GM12801 (cell line): ENCODE measurements around the gene TBC1D5.

Experiments
- TF ChIP-seq, protein P1 (sequence below): IDR thresholded peaks from one replicate; pipeline ENCODE4 v1.5.1; 2011; ENCODE audit warnings: control low read depth; ENCODE audit not compliant: insufficient read length; ENCODE audit errors: extremely low read depth

TBC1D5 gene

DNA sequence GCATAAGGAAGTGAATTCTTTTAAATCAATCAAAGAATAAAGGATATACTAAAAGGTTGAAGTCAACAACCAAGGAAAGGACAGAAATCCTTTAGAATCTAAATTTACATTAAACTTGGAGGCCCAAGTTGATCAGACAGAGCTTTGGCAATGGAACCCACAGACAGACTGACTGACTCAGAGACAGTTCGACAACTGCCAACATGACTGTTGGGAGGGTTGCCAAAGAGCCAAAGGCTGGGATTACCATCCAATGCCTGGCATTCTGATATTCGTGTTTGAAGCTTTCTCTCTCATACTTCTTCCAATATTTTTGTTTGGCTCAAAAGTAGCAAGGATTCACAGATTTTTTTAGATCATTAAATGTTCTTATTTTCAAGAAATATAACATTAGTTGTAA lies 451.5 kb downstream of the TBC1D5 start:
- TF ChIP-seq, protein P1, sequence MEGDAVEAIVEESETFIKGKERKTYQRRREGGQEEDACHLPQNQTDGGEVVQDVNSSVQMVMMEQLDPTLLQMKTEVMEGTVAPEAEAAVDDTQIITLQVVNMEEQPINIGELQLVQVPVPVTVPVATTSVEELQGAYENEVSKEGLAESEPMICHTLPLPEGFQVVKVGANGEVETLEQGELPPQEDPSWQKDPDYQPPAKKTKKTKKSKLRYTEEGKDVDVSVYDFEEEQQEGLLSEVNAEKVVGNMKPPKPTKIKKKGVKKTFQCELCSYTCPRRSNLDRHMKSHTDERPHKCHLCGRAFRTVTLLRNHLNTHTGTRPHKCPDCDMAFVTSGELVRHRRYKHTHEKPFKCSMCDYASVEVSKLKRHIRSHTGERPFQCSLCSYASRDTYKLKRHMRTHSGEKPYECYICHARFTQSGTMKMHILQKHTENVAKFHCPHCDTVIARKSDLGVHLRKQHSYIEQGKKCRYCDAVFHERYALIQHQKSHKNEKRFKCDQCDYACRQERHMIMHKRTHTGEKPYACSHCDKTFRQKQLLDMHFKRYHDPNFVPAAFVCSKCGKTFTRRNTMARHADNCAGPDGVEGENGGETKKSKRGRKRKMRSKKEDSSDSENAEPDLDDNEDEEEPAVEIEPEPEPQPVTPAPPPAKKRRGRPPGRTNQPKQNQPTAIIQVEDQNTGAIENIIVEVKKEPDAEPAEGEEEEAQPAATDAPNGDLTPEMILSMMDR, result no peak

DNA sequence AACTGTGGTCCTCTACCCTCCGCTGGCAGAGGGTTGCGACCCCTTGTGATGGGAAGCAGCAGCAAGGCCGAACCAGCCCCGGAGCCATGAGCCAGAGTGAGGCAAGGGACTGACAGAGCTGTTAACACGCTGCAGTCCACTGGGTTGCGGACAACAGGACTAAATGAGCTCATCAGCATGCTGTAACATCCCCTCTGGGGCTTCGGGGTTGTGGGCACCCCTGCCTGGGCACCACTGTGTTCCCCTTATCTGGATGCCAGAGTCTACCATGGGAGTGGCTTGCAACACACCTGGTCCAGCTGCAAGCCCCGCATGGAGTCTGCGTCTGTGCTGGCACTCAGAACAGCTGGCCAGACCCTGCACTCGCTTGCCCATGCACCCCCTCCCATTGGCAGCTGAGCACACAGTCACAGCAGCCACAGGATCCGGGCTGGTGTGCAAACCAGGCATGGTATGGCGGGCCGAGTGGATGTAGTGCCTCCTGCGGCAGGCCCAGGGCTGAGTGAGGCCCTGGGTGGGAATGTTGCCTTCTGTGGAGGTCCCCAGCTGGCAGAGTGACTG lies 453.5 kb downstream of the TBC1D5 start:
- TF ChIP-seq, protein P1, result no peak

DNA sequence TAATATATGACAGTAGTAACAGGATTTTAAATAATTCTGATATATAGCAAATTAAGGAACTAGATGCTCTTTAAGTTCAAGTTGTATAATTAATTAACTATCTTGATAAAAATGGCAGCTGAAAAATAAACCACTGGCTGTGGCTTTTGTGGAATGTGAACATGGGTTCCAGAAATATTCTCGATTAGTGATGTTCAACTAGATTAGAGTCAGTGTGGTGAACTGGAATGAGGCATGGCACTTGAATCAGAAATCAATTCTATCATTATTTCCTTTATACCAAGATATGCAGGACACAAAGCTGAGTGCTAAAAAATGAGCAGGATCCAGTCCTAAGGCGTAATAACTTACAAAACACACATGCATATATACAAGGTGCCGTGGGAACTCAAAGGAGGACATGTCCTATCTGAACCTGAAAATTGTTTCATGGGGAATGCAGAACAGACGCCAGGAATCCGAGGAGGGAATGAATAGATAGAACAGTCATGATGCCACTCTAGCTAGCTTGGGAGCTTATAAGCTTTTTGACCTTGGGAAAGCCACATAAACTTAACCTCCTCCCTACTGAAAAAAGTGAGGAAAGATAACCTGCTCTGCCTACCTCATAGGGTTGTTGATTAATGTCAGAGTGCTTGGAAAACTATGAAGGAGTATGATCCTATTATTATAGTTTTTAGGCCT lies 455.3 kb downstream of the TBC1D5 start:
- TF ChIP-seq, protein P1, result no peak

DNA sequence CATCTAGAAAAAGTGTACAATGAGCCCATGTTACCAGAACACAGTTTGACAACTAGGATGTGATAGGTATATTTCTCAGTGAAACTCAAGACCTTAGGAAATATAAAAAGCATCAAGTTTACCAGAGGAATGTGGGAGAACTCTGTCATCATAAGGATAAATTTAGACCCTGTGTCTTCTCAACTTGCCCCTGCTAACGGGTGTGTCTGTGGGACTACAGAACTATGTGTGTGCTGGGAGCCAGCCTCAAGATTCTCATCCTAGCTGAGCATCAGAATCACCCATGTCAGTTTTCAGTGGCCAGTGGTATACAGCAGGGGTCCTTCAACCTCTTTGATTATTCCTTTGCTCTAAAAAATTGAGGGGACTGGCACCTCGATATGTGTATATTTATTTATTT lies 464.4 kb downstream of the TBC1D5 start:
- TF ChIP-seq, protein P1, result no peak

DNA sequence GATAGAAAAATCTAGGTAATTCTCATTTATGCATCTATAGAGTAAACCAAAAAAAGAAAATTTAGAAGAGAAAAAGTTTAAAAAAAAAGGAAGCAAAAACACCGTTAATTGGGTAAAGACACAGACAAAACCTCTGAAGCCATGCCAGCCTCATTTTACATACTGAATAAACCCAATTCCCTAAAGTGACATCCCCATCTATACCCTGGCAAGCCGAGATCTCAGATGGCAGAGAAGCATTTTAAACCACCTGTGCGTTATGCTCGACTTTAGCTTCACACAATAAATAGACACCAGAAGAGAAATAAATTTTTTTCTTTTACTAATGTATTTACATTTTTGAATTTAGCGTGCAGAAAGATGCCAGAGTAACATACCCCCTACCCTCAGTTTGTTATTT lies 475.6 kb downstream of the TBC1D5 start:
- TF ChIP-seq, protein P1, result no peak

DNA sequence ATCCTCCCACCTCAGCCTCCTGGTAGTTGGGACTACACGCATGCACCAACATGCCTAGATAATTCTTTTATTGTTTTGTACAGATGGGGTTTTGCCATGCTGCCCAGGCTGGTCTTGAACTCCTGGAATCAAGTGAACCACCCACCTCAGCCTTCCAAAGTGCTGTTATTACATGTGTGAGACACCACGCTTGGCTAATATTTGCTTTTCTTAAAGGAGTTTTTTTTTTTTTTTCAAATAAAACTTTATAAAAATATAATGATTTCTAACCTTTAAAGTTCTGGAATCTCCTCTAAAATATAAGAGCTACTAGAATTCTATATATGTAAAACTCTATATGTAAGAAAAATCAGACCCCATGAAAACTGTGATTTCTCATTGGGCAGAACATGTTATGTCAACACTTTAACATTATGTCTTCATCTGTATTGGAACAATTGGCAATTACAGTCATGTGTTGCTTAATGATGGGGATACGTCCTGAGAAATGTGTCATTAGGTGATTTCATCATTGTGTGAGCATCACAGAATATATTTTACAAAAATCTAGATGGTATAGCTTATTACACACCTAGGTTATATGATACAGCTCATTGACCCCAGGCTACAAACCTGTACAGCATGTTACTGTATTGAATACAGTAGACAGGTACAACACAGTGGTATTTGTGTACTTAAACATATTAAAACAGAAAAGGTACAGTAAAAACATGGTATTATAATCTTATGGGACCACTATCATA lies 480.6 kb downstream of the TBC1D5 start:
- TF ChIP-seq, protein P1, result no peak

DNA sequence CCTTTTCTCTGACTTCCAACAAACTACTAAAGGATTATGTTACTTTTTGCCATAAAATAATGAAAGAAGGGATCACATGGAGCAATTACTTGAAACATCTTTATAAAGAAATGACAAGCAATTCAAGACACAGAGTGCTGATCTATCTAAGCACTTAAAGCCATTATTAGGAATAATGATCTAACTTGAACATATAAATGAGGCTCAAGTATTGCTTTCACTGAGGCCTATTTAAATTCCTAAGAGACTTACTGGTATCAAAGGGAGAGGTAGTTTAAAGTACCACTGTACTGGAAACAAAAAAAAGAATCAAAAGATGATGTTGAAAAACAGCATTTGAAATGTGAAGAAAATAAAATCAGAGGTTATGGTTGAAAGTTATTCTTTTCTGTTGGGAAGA lies 482.2 kb downstream of the TBC1D5 start:
- TF ChIP-seq, protein P1, result no peak
